MM.1S (cell line): ENCODE measurements around the gene SLC7A6.

Experiments used
- DNase-seq: peaks from one replicate; pipeline ENCODE4 v3.0.0-alpha.2; 2015
- H2AFZ ChIP-seq: fragments of 300-600 bp; sonication (generic); 2 replicates; pipeline ENCODE4 v1.6.0; 2016; ENCODE audit warnings: antibody characterized with exemption, low read length
- H3F3A ChIP-seq: fragments of 300-600 bp; sonication (generic); 2 replicates; pipeline ENCODE4 v1.6.1; 2016; ENCODE audit warnings: mild to moderate bottlenecking, antibody characterized with exemption, low read length, moderate library complexity, mixed read lengths; ENCODE audit not compliant: insufficient read depth
- H3K27ac ChIP-seq: fragments of 300-600 bp; sonication (generic); 2 replicates; pipeline ENCODE4 v1.5.1; 2016; ENCODE audit warnings: mild to moderate bottlenecking, low read length
- H3K27me3 ChIP-seq: fragments of 300-600 bp; sonication (generic); replicated peaks from 2 replicates; pipeline ENCODE4 v1.6.0; 2016; ENCODE audit warnings: low read length; ENCODE audit not compliant: insufficient read depth
- H3K36me3 ChIP-seq: fragments of 300-600 bp; sonication (generic); replicated peaks from 2 replicates; pipeline ENCODE4 v1.6.1; 2016; ENCODE audit warnings: mild to moderate bottlenecking, low read length, mixed read lengths; ENCODE audit not compliant: insufficient read depth
- H3K4me1 ChIP-seq: fragments of 300-600 bp; sonication (generic); 2 replicates; pipeline ENCODE4 v1.6.1; 2016; ENCODE audit warnings: low read length, mixed read lengths
- H3K4me2 ChIP-seq: fragments of 300-600 bp; sonication (generic); 2 replicates; pipeline ENCODE4 v1.6.0; 2016; ENCODE audit warnings: low read depth, low read length
- H3K4me3 ChIP-seq: fragments of 300-600 bp; sonication (generic); 2 replicates; pipeline ENCODE4 v1.5.1; 2016; ENCODE audit warnings: low read length, mixed read lengths
- H3K79me2 ChIP-seq: fragments of 300-600 bp; sonication (generic); 2 replicates; pipeline ENCODE4 v1.6.1; 2016; ENCODE audit warnings: mixed run types, low read length, mixed read lengths
- H3K9ac ChIP-seq: fragments of 300-600 bp; sonication (generic); 2 replicates; pipeline ENCODE4 v1.6.1; 2016; ENCODE audit warnings: low read length, mixed read lengths
- H3K9me2 ChIP-seq: fragments of 300-600 bp; sonication (generic); replicated peaks from 2 replicates; pipeline ENCODE4 v1.6.1; 2016; ENCODE audit warnings: mild to moderate bottlenecking, low read length, mixed read lengths; ENCODE audit not compliant: insufficient read depth
- H3K9me3 ChIP-seq: fragments of 300-600 bp; sonication (generic); replicated peaks from 2 replicates; pipeline ENCODE4 v1.6.1; 2016; ENCODE audit warnings: mild to moderate bottlenecking, low read length, mixed read lengths; ENCODE audit not compliant: insufficient read depth
- H4K20me1 ChIP-seq: fragments of 300-600 bp; sonication (generic); 2 replicates; pipeline ENCODE4 v1.6.1; 2016; ENCODE audit warnings: mild to moderate bottlenecking, low read length, moderate library complexity, mixed read lengths; ENCODE audit not compliant: insufficient read depth
- EZH2 ChIP-seq: fragments of 300-600 bp; sonication (generic); optimal IDR thresholded peaks from 2 replicates; pipeline ENCODE3; 2017; ENCODE audit warnings: low read depth, mild to moderate bottlenecking, antibody characterized with exemption, low read length, mixed read lengths
- EZH2phosphoT487 ChIP-seq: fragments of 300-600 bp; sonication (generic); IDR thresholded peaks from 2 replicates; pipeline ENCODE4 v1.6.1; 2018; ENCODE audit warnings: antibody characterized with exemption, low read length
- TF ChIP-seq, protein P1 (sequence below): fragments of 300-600 bp; sonication (generic); IDR thresholded peaks from 2 replicates; pipeline ENCODE4 v1.5.1; 2016; ENCODE audit warnings: antibody characterized with exemption, low read length, mixed read lengths

The SLC7A6 gene

DNA sequence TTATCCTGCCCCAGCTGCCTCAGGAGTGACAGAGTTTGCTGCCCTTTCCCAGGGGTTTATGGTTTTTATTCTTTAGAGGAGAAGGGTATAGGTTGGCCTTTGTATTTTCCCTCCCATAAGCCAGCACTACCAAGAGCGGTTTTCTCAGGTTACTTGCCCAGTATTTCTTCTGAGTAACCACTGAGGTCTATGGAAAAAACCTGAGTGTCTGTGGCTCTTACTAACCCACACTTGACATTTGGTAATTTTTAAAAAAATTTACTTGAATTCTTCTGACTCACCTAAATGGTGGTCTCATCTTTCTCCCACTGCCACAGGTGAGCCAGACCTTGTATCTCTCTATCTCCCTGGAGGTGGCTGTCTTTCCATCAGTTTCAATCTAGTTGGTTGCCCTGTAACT, 6.0 kb downstream of the SLC7A6 start:
- Histone ChIP-seq H3K9ac (no peak overlapping the region), H3K4me2 (no peak overlapping the region), H3K79me2 (peaks cover 93% of the 10 kb centered on the region), H3K36me3 (0 out of 2 replicates have a peak, but pooled peaks cover 5% of the 10 kb centered on the region), H3K4me3 (no peak overlapping the region), H3F3A (peaks cover 48% of the 10 kb centered on the region), H3K9me3 (no peaks in the 10 kb centered on the region), H3K4me1 (peaks cover 62% of the 10 kb centered on the region), H4K20me1 (no peaks in the 10 kb centered on the region), H2AFZ (no peak overlapping the region), H3K27me3 (no peaks in the 10 kb centered on the region), H3K9me2 (no peaks in the 10 kb centered on the region), H3K27ac (peak overlapping the region; percentile 79; the same call in 1 of the 2 replicates)
- no peak for TF ChIP-seq EZH2
- TF ChIP-seq EZH2phosphoT487: no peak
- TF ChIP-seq, protein P1, sequence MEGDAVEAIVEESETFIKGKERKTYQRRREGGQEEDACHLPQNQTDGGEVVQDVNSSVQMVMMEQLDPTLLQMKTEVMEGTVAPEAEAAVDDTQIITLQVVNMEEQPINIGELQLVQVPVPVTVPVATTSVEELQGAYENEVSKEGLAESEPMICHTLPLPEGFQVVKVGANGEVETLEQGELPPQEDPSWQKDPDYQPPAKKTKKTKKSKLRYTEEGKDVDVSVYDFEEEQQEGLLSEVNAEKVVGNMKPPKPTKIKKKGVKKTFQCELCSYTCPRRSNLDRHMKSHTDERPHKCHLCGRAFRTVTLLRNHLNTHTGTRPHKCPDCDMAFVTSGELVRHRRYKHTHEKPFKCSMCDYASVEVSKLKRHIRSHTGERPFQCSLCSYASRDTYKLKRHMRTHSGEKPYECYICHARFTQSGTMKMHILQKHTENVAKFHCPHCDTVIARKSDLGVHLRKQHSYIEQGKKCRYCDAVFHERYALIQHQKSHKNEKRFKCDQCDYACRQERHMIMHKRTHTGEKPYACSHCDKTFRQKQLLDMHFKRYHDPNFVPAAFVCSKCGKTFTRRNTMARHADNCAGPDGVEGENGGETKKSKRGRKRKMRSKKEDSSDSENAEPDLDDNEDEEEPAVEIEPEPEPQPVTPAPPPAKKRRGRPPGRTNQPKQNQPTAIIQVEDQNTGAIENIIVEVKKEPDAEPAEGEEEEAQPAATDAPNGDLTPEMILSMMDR: no peak
- DNase-seq: no peak

DNA sequence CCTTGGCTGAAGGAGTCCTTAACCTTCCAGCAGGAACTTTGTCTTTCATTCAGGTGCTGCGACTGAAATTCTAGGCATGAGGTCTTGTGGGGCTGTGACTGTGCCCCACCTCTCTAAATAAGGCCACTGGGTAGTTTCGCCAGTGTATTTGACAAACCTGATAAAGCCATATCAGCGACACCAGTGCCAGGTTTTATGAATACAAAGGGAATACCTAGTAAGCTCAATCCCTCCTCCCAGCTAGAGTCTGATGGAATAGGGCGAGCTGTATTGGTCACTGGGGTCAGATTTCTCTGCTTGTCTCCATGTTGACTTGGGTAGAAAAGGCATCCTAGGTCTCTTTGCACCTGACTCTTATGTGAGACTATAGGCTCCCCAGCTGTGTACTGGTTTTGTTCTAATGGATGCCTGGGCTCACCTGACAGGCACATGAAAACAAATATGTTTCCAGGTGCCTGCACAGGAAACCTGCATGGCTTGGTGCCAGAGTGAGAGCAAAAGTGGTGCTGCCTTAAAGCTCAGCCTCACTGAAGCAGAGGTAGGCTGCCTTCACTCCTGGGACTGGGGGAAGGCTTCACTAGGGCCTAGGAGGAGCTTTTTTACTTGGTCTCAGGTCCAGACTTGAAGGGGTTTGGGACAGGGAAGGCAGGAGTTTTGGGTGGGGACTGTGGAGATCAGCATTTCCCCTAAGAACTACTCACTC, 8.3 kb downstream of the SLC7A6 start:
- Histone ChIP-seq H3K9ac (peak overlapping the region; percentile 25), H3K36me3 (0 out of 2 replicates have a peak, but pooled peaks cover 5% of the 10 kb centered on the region), H3F3A (peaks cover 59% of the 10 kb centered on the region), H2AFZ (no peak overlapping the region), H3K27ac (peak overlapping the region; percentile 79), H3K79me2 (peaks cover 85% of the 10 kb centered on the region), H3K4me2 (peak overlapping the region; percentile 47), H4K20me1 (no peaks in the 10 kb centered on the region), H3K9me2 (no peaks in the 10 kb centered on the region), H3K4me1 (peaks cover 70% of the 10 kb centered on the region), H3K9me3 (no peaks in the 10 kb centered on the region), H3K27me3 (no peaks in the 10 kb centered on the region), H3K4me3 (no peak overlapping the region)
- peak; percentile 91 for DNase-seq
- TF ChIP-seq EZH2phosphoT487: no peak
- no peak for TF ChIP-seq EZH2

DNA sequence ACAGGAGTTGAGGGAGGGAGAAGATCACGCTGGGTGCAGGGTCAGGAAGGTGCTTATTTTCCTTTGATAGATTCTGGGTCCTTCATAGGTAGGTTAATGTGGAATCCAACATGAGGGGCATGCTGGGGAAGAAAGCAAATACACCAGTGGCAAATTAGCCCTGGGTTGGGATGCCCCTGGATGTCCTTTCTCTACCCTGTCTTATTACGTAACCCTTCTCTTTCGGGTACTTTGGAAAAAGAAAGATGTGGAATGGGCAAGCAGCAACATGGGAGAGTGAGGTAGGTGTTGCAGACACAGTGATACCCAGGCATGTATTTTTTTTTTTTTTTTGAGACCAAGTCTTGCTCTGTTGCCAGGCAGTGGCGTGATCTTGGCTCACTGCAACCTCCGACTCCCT, 9.1 kb downstream of the SLC7A6 start:
- Histone ChIP-seq H3K79me2 (peaks cover 82% of the 10 kb centered on the region), H3K4me3 (no peak overlapping the region), H3F3A (peaks cover 59% of the 10 kb centered on the region), H3K27ac (peak overlapping the region; percentile 79), H3K4me2 (peak overlapping the region; percentile 47), H4K20me1 (no peaks in the 10 kb centered on the region), H3K27me3 (no peaks in the 10 kb centered on the region), H3K9me2 (no peaks in the 10 kb centered on the region), H3K36me3 (no peaks in the 10 kb centered on the region), H3K9me3 (no peaks in the 10 kb centered on the region), H3K4me1 (peaks cover 63% of the 10 kb centered on the region), H3K9ac (peak overlapping the region; percentile 24; the same call in 1 of the 2 replicates), H2AFZ (no peak overlapping the region)
- no peak for DNase-seq
- TF ChIP-seq EZH2 (no peak), EZH2phosphoT487 (no peak)
- TF ChIP-seq, protein P1: no peak

DNA sequence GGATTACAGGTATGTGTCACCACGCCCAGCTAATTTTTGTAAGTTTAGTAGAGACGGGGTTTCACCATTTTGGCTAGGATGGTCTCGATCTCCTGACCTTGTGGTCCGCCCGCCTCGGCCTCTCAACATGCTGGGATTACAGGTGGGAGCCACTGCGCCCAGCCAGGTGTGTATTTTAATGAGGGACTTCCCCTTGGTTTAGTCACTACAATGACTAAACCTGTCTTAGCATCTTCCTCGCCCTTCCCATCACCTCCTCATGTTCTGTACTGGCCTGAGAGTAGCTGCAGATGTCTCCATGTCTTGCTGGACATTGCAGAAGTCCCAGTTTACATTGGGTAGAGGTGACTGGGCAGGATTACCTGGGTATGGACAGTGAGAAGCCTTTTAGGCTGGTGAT, 9.6 kb downstream of the SLC7A6 start:
- peak overlapping the region; percentile 79; the same call in 1 of the 2 replicates for H3K27ac ChIP-seq
- H3K36me3 ChIP-seq: no peaks in the 10 kb centered on the region
- H3K4me2 ChIP-seq: peak overlapping the region; percentile 40
- no peak overlapping the region for H3K4me3 ChIP-seq
- no peaks in the 10 kb centered on the region for H3K9me2 ChIP-seq
- peaks cover 63% of the 10 kb centered on the region for H3K4me1 ChIP-seq
- TF ChIP-seq EZH2 (no peak), EZH2phosphoT487 (no peak)
- TF ChIP-seq, protein P1: no peak
- H3K79me2 ChIP-seq: peaks cover 78% of the 10 kb centered on the region
- H3F3A ChIP-seq: peaks cover 59% of the 10 kb centered on the region
- no peaks in the 10 kb centered on the region for H3K27me3 ChIP-seq
- no peaks in the 10 kb centered on the region for H4K20me1 ChIP-seq
- no peaks in the 10 kb centered on the region for H3K9me3 ChIP-seq
- DNase-seq: no peak
- no peak overlapping the region for H2AFZ ChIP-seq
- no peak overlapping the region for H3K9ac ChIP-seq
